Mesothelial cell of epicardium (in vitro differentiated cells): ENCODE data around the gene CLIP1. TPM values are rescaled to one million over a fixed set of nuclear protein-coding genes. Genes with fewer than 3 reads are reported as not detected.

Experiments
- DNase-seq, 2 experiments: peaks; one replicate each; pipeline ENCODE4 v3.0.0; 2021; ENCODE audit warnings: low spot score in 2 of 2; ENCODE audit not compliant: unreplicated experiment in 2 of 2
- H3K27ac Mint-ChIP-seq: 2 replicates; pipeline ENCODE4 v1.8.0; 2021; ENCODE audit warnings: mixed read lengths
- H3K27me3 Mint-ChIP-seq: 2 replicates; pipeline ENCODE4 v1.8.0; 2021; ENCODE audit warnings: low read depth, mixed read lengths
- H3K36me3 Mint-ChIP-seq: 2 replicates; pipeline ENCODE4 v1.8.0; 2021; ENCODE audit warnings: mixed read lengths
- H3K4me1 Mint-ChIP-seq: 2 replicates; pipeline ENCODE4 v1.8.0; 2021; ENCODE audit warnings: mixed read lengths
- H3K4me3 Mint-ChIP-seq: 2 replicates; pipeline ENCODE4 v1.8.0; 2021; ENCODE audit warnings: mild to moderate bottlenecking, moderate library complexity, mixed read lengths
- H3K9me3 Mint-ChIP-seq: 2 replicates; pipeline ENCODE4 v1.8.0; 2021; ENCODE audit warnings: mixed read lengths
- CTCF ChIP-seq: fragments of 200-600 bp; sonication (generic); IDR thresholded peaks from one replicate; pipeline ENCODE4 v1.5.0; 2021; ENCODE audit warnings: antibody characterized with exemption; ENCODE audit not compliant: unreplicated experiment
- total RNA-seq: library from RNA; stranded (reverse); gene quantifications from 3 replicates; pipeline ENCODE4 v1.2.1, GENCODE V29; 2021

Gene CLIP1
- total RNA-seq, 1 donor from 2014 or later = 65.2 TPM

DNA sequence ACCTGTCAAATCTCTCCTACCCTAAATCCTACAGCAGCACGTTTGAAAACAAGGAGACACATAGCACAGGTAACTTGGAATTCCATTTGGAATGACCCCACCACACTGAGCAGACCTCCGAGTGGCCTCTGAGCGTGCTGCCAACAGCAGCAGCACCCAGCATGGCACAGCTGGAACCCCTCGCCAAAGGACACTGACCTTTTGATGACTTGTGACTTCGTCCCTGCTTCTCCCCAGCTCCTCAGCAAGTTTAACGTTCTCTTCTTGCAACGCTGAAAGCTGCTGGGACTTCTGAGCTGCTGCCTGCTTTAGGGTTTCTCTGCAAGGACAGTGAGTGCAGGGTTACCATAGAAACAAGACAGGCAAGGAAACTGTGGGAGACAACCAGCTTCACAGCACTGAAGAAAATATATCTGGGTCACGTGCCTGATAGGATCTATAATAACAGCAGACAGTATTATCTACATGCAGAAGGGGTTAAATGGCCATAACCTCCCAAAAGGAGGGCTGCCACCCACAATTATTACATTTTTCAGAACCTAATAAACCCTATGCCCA lies 112.8 kb downstream of the CLIP1 start:
- no peak overlapping the region for H3K27ac Mint-ChIP-seq
- no peak for TF ChIP-seq CTCF
- no peaks in the 10 kb centered on the region for H3K4me1 Mint-ChIP-seq
- no peak overlapping the region for H3K4me3 Mint-ChIP-seq
- no peaks in the 10 kb centered on the region for H3K27me3 Mint-ChIP-seq
- DNase-seq = no peak
- peaks cover 11% of the 10 kb centered on the region for H3K36me3 Mint-ChIP-seq
- no peaks in the 10 kb centered on the region for H3K9me3 Mint-ChIP-seq

DNA sequence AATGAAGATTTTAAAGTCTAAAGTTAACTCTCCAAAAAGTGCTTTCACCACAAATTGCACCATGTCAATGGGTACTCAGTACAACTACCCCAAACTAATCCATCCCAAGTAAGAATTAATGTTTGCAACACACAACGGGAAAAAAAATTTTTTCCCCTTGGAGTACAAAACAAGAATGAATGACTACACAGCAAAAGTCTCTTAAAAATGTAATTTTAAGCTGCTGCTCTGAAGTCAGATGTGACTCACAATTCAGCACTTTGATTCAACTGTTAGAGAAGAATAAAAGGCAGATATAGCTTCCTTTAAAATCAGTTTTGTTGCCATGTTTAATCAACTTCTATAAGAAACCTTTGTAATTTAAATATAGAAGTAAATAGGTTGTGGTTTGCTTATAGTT lies 113.7 kb downstream of the CLIP1 start:
- H3K9me3 Mint-ChIP-seq = no peaks in the 10 kb centered on the region
- no peaks in the 10 kb centered on the region for H3K27me3 Mint-ChIP-seq
- peaks cover 7% of the 10 kb centered on the region for H3K36me3 Mint-ChIP-seq
- no peak for TF ChIP-seq CTCF
- H3K4me3 Mint-ChIP-seq = no peak overlapping the region
- no peak for DNase-seq
- H3K27ac Mint-ChIP-seq = no peak overlapping the region
- no peaks in the 10 kb centered on the region for H3K4me1 Mint-ChIP-seq

GRCh38 chr12:122306407-122306806 lies 116.1 kb downstream of the CLIP1 start:
- H3K9me3 Mint-ChIP-seq = no peaks in the 10 kb centered on the region
- H3K27ac Mint-ChIP-seq = no peak overlapping the region
- no peak overlapping the region for H3K4me3 Mint-ChIP-seq
- peaks cover 14% of the 10 kb centered on the region for H3K36me3 Mint-ChIP-seq
- no peaks in the 10 kb centered on the region for H3K4me1 Mint-ChIP-seq
- H3K27me3 Mint-ChIP-seq = no peaks in the 10 kb centered on the region
- no peak for DNase-seq
- TF ChIP-seq CTCF = no peak

DNA sequence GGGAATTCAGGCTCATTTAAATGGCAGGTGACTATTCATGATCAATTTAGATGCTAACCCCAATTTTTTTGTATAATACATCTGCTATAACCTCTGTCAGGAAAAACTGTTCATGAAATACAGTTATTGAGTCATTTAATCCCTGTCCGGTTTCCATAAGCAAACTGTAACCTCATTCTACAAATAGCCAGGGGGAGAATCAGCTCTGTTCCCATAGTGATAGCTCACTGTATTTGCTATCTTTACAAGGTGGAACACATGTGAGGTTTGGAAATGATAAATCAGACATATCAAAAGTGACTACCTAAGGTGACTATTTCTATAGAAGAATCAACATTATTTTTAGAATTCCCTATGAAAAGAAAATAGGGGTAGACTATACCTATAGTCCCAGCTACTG lies 117.5 kb downstream of the CLIP1 start:
- no peak overlapping the region for H3K4me3 Mint-ChIP-seq
- no peaks in the 10 kb centered on the region for H3K9me3 Mint-ChIP-seq
- H3K36me3 Mint-ChIP-seq = peaks cover 14% of the 10 kb centered on the region
- no peaks in the 10 kb centered on the region for H3K27me3 Mint-ChIP-seq
- no peaks in the 10 kb centered on the region for H3K4me1 Mint-ChIP-seq
- DNase-seq = no peak
- H3K27ac Mint-ChIP-seq = no peak overlapping the region
- TF ChIP-seq CTCF = no peak

DNA sequence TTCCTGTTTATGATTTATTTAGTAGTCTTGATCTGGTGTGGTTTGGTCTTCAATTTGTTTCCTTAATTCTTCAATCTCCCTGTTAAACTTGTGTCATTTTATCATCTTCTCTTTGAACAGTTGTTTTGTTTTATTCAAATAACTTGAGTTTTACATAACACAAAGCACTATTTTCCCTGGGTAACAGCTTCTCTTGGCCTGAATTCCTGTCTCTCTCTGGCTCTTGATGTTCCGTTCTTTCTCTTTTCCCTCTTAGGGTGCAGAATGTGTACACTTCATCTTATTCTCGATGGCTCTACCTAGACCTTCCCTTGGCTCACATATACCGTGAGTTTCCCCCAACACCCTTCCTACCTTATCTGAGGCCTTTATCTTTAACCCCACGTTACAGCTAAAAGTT lies 119.4 kb downstream of the CLIP1 start:
- Mint-ChIP-seq H3K27me3 (no peaks in the 10 kb centered on the region), H3K9me3 (no peaks in the 10 kb centered on the region), H3K36me3 (peaks cover 18% of the 10 kb centered on the region), H3K4me1 (no peaks in the 10 kb centered on the region), H3K27ac (no peak overlapping the region), H3K4me3 (no peak overlapping the region)
- no peak for TF ChIP-seq CTCF
- DNase-seq = no peak
